CD4-positive, alpha-beta T cell treated with Interleukin-15 for 4 hours (primary cell): ENCODE data around the gene DNALI1.
"Not testable (repeated sequence)": the region's sequence is repeated elsewhere in the genome, so short reads cannot be mapped to it uniquely, and the experiment has no call there.

Experiments used
- DNase-seq: peaks from one replicate; pipeline ENCODE4 v3.0.0-alpha.2; 2020; ENCODE audit warnings: low spot score

The DNALI1 gene

GRCh38 chr1:37556712-37557196 is at the start of gene DNALI1:
Gene DNALI1 (plus strand): TSS chr1:37556940. CDS start chr1:37556995, 55 bp downstream.
- DNase-seq, result no peak

DNA sequence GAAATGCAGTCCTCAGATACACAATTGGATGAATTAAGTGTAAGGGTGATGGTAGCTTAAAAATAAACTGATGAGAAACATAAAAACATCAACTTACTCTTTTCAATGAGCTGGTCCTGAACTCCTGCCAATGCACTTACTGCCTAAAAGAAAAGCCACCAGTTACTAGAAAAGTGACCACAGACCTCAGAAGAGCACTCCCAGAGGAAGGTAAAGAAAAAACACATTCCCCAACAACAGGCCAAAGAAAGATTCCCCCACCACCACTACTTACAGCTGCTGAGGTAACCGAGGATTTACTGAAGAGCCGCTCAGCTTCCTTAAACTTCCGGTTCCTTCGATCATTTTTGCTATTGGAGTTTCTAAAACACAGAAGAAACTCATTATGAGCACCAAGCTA is 47.6 kb upstream of the DNALI1 start:
- no peak for DNase-seq

DNA sequence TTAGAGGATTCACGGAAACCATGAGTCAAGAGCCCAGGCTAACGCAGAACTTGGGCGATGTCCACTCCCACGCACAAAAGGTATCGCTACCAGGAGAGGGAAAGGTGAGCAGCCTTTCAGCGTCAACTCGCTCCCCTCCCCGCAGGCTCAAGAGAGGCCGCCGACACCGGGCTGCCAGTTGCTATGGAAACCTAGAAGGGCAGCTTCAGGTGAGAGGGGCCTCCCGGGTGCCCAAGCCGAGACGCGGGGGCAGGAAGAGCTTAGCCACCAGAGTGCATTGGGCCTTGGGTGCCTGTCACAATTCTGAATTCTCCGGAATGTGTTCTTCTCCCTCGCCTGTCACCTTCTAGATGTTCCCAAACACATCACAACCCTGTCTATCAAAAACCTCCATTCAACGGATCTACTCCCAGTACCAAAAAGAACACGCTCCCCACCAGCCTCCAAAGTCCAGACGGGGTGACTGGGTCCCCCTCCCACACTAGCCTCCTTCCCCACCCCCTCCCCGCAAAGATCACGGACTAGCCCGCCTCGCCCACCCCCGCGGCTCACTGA is 42.9 kb upstream of the DNALI1 start:
- DNase-seq, result peak; percentile 57

- DNase-seq, result peak; percentile 82
These were observed 42.2 kb upstream of the DNALI1 start, which contains the start of gene MEAF6 for GRCh38 chr1:37514350-37515184. Gene MEAF6 (minus strand): TSS chr1:37514766. CDS start chr1:37514746, 20 bp downstream.

GRCh38 chr1:37515185-37516034 is 41.3 kb upstream of the DNALI1 start:
- no peak for DNase-seq

GRCh38 chr1:37517569-37517968 is 39.2 kb upstream of the DNALI1 start:
- no peak for DNase-seq

- not testable (repeated sequence) for DNase-seq
These were observed 38.5 kb upstream of the DNALI1 start for GRCh38 chr1:37518241-37518640.

GRCh38 chr1:37518929-37519328 is 37.8 kb upstream of the DNALI1 start:
- peak; percentile 57 for DNase-seq

- DNase-seq, result no peak
These were observed 37.1 kb upstream of the DNALI1 start for GRCh38 chr1:37519613-37520012.

GRCh38 chr1:37529888-37530287 is 26.9 kb upstream of the DNALI1 start:
- not testable (repeated sequence) for DNase-seq

- DNase-seq, result not testable (repeated sequence)
These were observed 24.2 kb upstream of the DNALI1 start for GRCh38 chr1:37532418-37533156.

DNA sequence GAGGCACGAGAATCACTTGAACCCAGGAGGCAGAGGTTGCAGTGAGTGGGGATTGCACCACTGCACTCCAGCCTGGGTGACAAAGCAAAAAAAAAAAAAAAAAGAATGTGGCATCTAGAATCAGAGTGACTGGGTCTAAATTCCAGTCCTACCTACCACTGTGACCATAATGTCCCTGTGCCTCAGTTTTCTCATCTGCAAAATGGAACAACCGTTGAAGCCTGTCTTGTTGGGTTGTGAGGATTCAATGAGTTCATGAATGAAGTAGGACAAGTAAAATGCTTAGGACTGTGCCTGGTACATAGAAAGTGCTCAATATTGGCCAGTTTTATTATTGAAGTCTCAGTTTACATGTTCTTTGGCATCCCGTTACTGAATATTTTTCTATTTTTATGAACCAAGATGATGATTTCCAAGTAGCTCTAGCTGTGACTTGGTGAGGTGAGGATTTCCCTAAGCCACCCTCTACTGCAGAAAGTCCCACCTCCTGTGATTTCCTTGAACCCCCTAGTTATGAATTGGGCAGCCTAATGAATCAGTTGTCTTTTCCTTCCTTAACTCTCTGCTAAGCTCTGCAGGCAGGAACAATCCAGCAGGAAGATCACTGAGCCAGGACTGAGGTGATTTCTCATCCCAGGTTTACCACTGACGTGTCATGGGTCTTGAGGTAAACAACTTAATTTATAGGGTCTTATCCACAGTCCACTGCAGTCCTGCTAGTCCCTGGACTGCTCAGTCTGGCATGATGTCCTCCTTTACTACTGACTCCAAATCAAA is 23.2 kb upstream of the DNALI1 start:
- DNase-seq, result no peak

DNA sequence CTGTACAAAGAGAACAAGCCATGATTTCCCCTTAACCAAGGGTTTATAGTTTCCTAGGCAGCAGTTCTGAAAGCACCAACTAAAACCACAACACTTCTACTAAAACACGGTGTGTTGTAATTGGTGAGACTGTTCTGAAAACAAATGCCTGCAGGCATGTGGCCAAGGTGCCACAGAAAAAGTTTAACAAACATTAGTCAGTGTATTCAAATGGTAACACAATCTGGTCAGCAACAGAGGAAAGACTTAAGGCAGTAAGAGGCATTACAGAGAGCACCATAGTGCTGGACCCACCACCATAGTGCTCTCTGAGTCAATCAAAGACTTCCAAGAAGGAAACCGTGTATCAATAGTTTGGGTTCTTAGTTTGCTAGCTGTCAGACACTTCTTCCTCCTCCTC is 19.4 kb upstream of the DNALI1 start:
- DNase-seq, result no peak

DNA sequence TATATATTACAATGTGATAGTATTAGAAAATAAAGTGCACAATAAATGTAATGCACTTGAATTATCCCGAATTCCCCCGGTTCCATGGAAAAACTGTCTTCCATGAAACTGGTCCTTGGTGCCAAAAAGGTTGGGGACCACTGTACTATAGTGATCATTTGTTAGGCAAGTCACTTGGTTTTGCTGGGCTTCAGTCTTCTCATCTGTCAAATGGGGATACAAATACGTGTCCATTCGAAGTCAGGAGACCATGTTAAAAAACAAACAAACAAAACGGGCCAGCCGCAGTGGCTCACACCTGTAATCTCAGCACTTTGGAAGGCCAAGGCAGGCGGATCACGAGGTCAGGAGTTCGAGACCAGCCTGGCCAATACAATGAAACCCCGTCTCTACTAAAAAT is 17.6 kb upstream of the DNALI1 start:
- not testable (repeated sequence) for DNase-seq

GRCh38 chr1:37540036-37540785 is 16.5 kb upstream of the DNALI1 start:
- no peak for DNase-seq

- no peak for DNase-seq
These were observed 12.2 kb upstream of the DNALI1 start for GRCh38 chr1:37544530-37544929.

- DNase-seq, result no peak
These were observed 11.7 kb upstream of the DNALI1 start for GRCh38 chr1:37545019-37545418.

- DNase-seq, result no peak
These were observed 7.4 kb upstream of the DNALI1 start for GRCh38 chr1:37549341-37549740.

DNA sequence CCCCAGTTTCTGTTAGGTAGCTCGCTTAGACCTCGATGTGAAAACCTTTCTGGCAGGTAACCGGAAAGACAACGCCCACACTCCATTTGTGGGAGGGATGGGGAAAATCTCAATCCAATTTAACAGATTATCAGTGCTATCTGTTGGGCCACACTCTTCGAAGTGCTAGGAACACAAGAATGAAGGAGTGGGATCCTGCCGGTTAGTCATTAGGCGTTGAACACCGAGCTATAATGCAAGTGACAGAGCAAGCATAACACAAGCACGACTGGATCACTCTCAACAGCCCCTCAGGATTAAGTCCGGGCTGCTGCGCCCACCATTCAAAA is 3.2 kb upstream of the DNALI1 start:
- no peak for DNase-seq
